GF-D8 (cell line): ENCODE data around the gene TBXT.

Experiments used
- DNase-seq: peaks from one replicate; lab custom pipeline; 2025; lab: John Stamatoyannopoulos, UW

TBXT gene

DNA sequence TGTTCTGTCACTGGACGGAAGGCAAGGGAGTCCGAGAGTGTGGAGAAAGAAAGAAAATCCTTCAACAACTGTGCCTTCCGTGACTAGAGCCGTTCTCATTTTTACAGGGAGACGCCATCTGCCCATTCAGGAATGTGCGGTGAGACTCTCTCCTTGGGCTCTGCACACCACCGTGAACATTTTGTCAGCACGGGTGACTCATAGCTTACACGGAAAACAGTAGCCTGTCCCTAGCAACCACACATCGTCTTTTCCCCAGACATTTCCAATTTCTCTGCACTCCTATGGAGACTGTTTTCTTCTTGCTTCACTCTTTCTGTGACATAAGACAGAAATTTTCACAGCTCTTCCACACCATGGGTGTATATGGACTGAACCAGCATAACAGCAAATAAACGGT, 55.1 kb downstream of the TBXT start:
- DNase-seq: no peak

GRCh38 chr6:166109608-166110007, 58.0 kb downstream of the TBXT start:
- DNase-seq: no peak
